Measurements from ENCODE around the gene ME3.
"Not testable (repeated sequence)": the region's sequence is repeated elsewhere in the genome, so short reads cannot be mapped to it uniquely, and the experiment has no call there.

The ME3 gene

DNA sequence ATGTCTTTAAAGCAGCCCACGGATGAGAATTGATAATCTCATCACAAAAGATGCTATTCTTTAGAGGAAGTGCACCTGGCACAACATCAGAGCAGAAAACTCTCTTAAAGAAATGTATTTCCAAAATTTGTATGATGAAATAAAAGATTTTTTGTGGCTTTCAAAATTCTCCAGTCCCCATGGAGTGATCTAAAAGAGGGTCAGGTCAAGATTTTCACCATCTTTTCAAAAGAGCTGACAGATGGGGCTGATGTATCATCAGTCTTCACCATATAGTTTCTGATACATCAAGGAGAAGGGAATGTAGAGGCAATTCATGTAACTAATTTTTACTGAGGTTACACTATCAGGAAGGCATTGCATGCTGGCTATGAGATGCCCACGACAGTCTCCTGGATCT is 11.7 kb downstream of the ME3 start:
- DNase-seq, result no peak

DNA sequence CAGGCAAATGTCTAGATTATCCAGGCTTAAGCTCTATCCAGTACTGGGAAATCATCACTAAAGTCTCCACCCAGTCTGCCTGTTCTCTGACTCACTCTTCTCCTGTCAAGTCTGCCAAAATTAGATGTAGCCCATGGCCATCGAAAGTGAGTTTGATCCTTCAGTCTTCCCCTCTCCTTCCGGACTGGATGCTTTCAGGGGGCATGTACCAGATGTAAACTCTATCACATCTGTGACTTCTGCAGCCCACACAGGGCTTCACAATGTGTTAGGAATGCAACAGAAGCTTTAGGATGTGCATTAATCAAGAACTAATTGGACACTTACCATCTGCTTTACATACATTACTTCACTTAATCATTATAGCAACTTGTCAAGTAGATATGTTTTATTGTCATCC is 12.3 kb downstream of the ME3 start:
- DNase-seq, result no peak

DNA sequence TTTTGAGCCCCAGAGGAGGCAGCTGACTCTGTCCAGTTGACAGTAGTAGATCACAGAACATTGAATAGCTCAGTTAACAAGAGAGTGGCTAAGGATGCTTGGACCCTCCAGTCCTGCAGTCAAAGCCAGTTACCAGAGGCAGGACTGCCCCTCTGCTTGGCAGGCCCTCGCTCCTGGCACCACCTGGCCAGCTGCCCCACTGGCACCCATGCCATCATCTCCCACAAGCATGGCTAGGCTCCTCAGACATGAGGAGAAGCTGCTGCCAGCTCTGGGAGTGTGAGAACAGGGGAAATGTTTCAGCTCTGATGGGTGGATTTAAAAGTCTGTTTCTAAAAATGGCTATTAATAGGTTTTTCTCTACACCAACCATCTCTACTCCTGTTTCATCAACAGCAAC is 13.9 kb downstream of the ME3 start:
- DNase-seq, result no peak

DNA sequence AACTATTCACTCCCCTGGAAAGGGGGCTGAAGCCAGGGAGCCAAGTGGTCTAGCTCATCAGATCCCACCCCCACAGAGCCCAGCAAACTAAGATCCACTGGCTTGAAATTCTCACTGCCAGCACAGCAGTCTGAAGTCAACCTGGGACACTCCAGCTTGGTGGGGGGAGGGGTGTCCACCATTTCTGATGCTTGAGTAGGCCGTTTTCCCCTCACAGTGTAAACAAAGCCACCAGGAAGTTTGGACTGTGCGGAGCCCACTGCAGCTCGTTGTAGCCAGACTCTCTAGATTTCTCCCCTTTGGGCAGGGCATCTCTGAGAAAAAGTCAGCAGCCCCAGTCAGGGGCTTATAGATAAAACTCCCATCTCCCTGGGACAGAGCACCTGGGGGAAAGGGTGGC is 27.2 kb downstream of the ME3 start:
- not testable (repeated sequence) for DNase-seq

DNA sequence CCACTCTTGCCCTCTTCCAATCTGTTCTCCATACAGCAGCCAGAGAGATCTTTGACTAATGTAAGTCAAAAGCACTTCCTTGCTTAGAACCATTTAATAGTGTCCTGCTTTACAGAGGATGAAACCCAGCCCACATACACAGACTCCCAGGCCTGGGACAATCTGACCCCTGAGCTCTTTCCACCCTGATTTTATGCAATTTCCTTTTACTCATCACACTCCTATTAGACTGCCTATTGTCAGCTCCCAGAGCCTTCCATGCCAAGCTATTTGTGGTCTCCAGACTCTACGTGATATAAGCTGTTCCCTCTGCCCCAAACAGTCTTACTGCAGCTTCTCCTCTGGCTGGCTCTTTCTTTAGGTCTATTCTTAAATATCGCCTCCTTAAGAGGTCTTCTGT is 28.1 kb downstream of the ME3 start:
- no peak for DNase-seq

DNA sequence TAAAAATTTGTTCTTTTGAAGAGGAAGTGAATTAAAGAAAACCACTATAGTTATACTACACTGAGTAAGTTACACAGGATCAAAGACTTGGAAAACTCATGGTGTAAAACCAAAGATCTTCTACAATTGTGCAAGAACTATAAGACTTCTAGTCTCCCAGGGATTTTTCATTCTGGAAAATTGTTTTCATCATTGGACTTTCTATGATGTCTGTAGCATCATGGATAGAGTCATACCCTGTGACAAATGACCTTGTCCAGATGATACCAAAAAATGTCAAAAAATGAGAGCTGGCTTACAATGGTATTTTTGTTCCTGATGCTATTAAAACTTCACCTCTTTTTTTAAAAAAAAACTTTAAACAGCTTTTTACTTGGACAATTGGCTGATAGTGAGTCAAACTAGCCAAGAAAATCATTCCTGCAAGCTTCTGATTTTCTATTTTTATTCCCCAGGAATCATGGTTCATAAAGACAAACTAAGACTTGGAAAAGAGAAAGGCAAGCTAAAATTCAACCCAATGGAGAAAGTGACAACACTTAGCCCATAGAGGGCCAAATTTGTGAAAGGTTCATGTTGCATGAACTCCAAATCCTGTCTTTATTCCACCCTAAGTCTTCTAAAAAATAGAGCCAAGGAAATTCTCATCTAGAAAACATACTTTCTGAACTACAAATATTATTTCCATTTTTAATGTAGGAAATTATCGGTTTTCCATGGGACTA is 30.7 kb downstream of the ME3 start:
- DNase-seq, result no peak

DNA sequence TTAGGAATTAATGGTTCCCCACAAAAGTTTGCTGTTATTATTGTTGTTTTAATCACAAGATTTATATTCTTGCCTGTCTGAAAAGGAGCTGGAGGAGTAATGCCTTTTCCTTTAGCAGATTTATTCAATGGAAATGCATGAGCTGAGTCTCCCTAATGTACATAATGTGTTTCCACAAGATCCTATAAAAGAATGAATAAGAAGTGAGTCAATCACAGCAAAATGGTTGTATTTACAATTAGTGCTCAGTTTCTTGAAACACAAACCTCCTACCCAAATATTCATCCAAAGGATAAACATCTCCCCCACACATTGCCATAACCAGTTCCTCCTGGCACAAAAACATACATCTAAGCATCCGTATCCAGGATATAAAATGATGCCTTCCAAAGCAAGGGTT is 33.3 kb downstream of the ME3 start:
- DNase-seq, result no peak

DNA sequence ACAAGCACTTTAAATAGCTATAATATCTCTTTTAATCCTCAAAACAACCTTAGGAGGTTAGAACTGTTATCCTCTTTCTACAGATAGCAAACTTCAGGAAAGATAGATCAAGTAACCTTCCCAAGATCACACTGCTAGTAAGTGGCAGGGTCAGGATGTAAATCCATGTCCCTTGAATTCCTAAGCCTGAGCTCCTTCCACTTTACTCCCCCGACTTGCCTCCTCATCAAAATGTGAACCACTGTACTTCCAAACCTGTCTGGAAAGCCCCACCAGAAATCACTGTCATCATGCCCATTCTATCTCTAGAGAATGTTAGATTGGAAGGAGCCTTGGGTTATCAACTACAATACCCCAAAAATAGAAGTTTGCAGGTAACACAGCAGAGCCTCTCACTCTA is 33.7 kb downstream of the ME3 start:
- no peak for DNase-seq

DNA sequence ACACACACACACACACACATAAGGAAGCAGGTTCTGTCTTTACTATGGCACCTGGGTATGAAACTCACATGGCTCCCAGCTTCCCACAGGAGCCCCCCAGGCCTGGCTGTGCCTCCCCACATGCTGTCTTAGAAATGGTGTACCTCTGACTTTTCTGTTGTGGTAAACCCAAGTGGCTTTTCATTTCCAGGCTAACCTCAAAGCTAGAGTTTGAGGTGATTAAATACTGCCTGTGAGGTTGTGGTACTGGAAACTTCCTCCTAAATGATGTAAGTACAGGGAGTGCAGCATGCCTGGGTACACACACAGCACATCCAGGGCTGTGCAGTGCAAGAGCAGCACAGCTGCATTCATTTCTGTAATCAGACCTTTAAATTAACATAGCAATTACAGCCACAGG is 34.4 kb downstream of the ME3 start:
- no peak for DNase-seq

DNA sequence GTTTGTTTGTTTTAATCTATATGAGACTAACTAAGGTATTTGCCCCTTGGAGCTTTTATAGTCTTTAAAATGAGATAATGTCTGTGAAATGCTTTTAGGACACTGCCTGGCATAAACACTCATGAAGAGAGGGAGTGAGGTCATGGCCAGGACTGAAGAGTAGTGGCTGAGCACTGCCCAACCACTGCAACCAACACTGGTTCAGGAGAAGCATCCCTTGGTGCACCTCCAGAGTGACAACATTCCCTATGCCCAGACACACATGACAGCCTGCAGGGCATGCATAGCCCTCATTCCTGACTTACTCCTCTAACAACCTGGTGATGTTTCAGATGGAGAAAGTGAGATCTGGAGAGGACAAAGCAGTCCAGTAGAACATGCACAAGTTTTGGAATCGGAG is 36.1 kb downstream of the ME3 start:
- DNase-seq, result no peak

DNA sequence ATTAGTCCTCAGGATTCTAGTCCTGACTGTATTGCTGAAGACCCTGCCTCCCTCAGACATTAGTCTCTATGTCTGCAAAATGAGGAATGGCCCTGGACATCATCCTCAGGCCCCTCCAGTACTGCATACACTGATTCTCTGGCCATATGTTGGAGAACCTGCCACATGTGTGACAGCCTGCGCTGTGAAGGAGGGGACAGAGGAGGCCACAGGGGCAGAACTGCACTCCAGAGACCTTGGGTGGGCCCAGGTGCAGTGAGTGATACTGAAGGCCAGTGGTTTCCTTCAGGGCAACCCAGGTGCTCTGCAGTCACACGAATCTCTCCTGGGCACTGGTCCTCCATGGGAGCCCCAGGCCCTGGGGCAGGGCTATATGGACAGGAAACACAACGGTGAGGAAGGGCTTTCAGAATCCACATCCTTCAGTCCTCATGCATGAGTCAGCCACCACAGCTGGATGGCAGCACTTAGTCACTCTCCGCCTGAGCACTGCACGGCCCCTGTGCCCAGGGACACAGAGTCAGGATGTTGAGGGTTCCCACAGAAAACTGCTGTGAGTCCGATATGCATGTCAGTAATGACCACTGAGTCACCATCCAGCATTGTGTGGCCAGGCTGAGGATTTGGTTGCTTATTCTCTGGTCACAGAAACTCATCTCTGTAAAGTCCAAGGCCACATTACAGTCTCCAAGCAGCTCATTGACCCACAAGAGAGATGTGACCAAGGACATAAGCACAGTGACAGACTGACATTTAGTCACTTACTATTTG is 39.7 kb downstream of the ME3 start:
- DNase-seq, result no peak

DNA sequence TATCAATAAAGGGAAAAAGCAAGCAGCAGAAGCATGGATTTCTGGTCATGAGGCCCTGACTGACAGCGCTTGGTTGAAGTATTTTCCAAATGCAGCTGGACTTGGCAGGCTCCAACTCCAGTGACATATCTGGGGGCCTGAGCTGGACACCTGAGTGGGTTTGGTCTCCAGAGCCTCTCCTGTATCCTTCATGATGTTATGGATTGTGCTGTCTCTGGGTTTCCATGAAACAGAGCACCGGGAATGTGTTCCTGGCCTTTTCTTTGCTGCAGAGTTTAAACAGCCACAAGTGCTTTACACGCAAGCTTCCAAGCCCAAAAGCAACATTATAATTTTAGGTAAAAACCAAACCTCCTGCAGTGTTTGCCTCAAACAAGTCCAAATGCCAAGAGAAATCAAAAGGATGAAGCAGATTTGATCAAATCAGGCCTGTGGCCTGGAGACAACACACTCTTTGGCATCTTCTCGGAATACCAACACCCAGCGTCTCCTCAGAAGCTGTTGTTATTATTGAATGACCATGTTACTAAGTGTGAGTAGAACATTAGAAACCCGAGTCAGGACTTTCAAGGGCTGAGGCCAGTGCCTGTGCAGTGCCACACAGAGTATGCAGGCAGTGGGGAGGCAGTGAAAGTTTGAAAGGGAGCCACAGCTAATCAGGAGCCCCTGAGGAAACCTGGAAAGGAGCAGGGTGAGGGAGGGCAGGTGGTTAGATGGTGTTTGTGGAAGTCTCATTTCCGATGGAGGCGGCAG is 42.0 kb downstream of the ME3 start:
- no peak for DNase-seq

DNA sequence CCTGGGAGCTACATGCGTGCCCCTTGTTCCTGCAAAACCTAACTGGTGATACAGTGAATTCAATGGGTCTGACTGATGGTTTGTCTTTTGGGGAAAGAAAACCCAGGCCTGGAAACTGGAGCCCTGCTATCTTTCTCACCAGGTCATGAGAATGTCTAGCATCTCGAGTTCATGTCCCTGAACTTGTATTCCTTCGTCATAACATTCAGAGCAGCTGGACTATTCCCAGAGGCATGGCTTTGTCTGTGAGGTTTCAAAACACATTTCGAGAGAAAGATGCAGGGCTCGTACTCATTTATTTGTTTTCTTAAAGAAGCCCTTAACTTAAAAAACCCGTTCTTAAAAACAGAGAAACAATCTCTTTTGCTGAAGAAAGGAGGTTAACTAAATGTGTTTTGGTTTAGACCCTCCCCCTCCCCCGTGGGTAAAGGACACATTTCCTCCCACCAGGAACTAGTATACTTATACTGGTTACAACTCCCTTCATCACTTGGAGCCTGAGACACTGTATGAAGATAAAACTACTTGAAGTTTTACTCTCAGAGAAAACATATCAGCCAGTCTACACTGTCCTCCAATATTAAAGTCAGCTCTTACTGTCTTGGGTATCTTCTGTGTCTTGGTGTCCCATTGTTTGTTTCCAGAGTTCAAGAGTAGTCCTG is 43.2 kb downstream of the ME3 start:
- no peak for DNase-seq

DNA sequence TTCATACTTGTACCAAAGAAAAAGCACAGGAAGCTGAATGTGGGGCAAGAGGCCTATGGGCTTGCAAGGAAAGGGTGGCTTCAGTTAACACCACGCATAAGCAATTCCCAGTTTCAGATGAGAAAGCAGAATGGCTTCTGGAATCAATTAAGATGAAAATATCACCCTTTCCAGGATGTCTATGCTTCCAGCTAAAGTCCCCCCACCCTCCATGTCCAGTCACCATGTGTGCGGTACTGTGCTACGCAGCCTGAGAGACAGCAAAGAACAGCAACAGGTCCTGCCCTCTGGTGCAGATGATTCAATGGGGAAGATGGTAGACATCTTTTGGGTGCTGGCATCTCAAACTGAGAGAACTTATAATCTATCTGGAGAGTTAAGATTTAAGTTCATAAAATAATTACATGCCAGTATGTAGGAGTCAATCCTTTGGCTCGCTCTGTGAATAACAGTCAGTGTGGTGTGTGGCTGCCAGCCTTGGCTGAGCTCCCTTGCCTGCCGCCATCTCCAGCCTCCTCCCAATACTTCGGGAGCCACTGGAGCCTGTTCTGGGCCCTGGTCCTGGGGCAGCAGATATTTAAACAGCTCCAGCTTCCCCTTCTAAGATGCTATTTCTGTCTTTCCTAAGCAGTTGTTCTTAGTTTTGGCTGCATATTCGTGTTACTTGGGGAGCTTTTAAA is 44.5 kb downstream of the ME3 start:
- DNase-seq, result no peak

DNA sequence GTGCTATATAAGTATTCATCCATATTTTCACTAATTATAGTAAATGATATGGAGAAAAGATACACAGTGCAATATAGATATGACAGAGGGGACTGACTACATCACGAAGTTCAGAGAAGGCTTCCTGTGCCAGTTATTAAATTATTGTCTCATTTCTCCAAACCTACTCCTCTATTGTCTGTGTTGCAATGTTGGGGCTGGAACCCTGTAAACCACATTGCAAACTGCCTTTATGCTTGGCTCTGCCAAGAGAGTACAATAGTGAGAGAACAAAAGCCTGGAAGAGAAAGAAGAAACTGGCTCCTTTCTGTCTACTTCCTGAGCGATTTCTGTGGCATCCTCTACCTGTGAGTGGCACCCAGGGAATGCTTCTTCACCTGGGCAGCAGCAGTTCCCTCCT is 46.4 kb downstream of the ME3 start:
- DNase-seq, result no peak

DNA sequence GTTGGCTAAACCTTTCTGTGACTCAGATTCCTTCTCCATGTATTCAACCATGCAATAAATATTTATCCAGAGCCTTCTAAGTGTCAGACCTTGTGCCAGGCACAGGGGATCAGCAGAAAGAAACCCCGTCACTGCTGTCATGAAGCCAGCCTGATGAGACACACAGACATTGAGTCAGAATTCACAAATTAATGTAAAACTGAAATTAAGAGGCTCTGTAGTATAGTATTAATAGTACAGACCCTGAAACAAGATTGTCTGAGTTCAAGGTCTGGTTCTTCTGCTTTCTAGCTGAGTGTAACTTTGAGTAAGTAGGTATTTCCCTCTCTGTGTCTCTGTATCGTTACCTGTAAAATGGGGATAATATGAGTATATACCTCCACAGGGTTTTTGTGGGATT is 46.9 kb downstream of the ME3 start:
- DNase-seq, result no peak

DNA sequence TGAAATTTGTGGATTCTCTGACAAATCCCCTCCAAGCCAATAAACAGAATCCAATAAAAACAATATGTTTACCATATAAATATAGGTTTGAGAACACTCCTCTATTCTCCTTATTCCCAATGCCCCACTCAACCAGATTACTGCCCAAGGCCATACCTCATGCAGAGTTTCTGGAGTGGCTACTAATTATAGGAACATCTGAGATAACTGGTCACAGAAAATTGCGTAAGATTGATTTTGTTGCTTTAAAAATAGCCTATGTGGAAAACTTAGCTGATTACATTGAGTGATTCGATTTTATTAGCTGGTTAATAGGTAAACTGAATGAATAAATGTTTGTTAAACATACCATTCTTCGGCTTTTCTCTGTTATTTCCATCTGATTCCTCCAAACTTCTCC is 48.0 kb downstream of the ME3 start:
- DNase-seq, result no peak

DNA sequence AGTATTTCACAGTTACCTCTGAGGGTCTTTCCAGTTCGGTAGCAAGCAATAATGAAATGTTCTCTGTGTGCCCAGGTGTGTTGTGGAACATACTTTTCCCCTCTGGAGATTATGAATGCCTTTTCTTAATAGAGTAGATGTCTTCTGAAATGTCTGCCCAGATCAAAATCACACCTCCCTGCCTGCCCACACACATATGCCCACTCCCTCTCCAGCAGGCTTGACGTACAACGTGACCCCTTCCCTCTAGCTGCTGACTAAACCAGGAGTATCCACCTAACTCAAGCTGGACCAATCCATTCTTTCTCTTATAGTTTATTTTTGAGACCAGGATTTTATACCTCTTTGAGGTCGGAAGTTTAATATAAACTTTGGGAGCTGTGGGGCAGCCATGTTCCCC is 48.7 kb downstream of the ME3 start:
- no peak for DNase-seq

DNA sequence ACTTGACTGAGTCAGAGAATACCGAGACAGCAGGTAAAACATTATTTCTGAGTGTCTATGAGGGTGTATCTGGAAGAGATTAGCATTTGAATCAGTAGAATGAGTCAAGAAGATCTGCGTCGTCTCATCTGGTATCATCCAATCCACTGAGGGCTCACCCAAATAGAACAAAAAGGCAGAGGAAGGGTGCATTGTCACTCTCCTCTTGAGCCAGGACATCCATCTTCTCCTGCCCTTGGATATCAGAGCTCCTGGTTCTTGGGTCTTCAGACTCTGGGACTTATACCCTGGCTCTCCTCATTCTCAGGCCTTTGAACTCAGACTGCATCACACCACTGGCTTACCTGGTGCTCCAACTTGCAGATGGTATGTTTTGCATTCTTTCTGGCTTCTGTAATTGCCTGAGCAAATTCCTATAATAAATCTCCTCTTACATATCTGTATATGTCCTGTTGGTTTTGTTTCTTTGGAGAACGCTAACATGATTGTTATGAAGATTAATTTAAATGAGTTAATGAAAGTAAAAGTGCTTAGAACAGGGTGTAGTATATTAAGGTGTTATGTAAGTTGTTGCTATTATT is 49.3 kb downstream of the ME3 start:
- no peak for DNase-seq

DNA sequence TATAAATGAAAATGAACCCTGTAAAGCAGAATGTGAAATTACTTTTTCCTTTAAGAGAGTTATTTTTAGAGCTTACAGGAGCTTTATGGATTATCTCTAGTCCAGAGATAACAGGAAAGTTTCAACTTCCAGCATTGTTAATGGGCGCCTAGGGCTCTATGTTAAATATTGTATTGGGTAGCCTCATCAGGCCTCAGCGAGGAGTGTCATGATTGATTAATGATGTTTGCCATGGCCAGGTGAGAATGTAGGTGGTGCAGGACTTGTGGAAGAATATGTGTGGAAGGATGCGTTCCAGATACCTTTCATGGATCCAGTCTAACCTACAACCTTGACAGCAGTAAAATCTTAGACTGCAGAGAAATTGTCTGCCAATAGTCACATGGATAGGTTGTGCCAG is 50.6 kb downstream of the ME3 start:
- DNase-seq, result no peak

DNA sequence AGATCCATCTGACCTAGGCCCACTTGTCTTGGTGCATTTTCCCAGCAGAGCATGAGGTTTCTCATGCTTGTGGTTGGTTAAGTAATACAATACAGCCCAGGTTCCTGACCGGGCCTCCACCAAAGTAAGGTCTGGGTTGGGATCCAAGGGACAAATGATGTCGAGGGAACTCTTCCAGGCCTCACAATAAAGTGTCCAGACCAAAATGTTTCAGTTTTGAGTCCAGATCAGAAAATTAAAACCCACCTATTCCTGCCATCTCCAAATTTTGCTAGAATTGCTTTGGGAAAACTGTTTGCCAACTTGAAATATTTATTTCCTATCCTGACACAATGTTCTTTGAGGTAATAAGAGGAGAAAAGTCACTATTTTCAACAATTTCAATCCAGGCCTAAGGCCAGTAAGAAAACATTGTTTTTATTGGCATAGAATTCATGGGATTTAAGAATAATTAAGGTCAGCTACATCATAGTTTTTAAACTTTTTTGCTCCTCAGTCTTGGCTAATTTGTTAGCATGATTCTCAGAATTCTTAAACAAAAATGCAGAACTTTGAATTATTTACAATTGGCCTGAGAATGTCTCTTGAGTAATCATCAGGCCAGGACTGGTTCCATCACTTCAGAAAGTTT is 51.4 kb downstream of the ME3 start:
- DNase-seq, result no peak

DNA sequence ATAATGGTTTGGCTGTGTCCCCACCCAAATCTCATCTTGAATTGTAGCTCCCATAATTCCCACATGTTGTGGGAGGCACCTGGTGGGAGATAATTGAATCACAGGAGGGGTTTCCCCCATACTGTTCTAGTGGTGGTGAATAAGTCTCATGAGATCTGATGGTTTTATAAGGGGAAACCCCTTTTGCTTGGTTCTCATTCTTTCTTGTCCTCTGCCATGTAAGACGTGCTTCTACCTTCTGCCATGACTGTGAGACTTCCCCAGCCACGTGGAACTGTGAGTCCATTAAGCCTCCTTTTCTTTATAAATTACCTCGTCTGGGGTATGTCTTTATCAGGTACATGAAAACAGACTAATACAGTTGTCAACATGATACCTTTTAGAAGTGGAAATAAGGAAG is 53.0 kb downstream of the ME3 start:
- not testable (repeated sequence) for DNase-seq
